Stimulated activated CD4-positive, alpha-beta T cell treated with anti-CD3 and anti-CD28 coated beads, Interleukin-4, amount 100 ng/mL, for 4 hours (primary cell): Measurements from ENCODE around the gene HOXA4.

Experiments
- DNase-seq, 2 experiments: peaks; one replicate each; pipeline ENCODE4 v3.0.0-alpha.2; 2020

The HOXA4 gene

DNA sequence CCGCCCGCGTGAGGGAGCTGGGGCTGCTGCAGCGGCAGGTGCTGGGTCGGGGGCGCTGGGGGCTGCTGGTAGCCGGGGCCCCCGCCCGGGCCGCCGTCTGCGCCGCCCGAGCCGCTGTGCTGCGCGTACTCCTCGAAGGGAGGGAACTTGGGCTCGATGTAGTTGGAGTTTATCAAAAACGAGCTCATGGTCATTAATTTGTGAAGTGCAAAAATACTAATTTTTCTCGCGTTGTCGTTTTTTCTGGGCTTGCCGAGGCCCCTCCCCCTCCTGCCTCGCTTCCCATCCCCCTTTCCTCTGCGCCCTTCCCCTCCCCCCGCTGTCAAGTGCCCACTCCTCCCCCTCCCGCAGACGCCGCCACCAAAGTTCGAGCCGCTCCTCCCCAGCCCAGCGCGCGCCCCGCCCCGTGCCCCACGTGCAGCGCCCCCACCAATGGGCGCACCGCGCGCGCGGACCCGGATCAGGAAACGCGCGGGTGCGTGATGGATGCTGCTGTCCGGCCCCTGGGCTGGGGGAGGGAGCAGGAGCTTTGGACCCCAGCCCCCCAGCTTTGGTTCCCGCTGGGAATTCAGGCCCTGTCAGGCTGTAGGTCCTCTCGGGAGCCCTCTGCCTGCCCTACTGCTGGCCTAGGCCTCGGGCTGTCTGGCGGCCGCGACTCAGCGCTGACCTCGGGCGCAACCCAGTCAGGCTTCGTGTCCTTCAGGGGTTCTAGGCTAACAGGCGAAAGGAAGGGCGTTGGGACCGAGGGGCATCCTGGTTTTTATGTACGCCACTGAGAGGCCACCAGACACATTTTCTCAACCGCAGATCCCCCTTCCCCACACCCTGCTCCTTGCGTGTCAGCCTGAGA, at the start of gene HOXA4:
Gene HOXA4, minus strand, starts transcription at position 218 of the 850 bp plus-strand sequence. Its CDS starts 24 bp downstream, at position 194.
- DNase-seq = peak; percentile 69 to 71

DNA sequence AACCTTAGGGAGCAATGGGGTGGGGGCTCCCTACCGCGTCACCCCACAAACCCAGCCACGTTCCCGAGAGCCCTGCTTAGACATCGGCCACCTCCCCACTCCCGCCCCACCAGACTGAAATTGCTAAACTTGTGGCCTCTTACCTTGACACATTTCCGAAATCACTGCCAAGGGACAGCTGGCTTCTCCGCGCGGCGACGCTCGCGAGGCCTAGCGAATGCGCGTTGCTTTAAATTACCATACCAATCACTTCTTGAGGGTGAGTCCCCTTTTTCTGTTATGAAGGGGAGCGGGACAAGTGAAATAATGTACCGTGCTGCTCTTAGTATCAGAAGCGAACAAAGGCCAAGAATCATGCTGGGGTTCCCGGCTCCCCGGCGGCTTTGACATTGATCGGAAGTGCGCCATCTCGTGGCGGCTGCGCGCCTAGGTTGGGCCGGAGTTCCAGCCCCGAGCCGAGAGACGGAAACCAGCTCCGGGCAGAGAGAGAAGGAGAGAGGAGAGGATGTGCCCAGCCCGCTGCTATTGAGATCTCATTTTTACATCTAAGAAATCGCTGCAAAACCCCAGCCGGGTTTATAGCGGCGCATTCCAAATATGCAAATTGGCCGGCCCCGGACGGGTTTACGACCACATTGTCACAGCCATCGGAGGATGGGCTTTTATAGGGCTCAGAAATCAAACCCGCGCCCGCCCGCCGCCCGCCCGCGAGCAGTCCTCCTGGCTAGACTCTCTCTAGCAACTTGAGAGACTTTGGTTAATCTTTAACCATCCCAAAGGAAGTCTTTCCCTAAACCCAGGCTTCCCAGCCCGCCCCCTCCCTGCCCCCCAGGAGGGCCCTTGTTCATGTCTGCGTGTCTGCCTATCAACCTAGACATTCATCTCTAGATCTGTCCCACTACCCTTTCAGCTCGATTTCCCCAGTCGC, 49.2 kb upstream of the HOXA4 start:
- DNase-seq = peak; percentile 41 to 67

DNA sequence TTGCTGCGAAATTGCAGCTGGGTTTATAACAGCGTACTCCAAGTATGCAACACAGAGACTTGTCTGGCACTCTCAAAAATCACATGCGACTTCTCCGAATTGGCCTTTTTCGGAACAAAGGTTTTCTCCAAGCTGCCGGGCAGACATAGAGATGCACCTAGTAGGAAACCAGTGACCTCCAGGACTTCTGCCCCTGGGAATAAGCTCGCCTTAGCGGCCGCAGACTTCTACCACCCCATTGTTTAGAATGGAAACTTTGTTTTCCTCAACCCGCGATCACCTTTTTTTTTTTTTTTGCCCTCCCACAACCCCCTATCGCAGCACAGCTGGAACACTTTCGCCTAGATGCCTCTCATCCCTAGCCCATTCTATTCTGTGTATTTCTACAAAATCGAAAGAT, 48.5 kb upstream of the HOXA4 start:
- DNase-seq = no peak

DNA sequence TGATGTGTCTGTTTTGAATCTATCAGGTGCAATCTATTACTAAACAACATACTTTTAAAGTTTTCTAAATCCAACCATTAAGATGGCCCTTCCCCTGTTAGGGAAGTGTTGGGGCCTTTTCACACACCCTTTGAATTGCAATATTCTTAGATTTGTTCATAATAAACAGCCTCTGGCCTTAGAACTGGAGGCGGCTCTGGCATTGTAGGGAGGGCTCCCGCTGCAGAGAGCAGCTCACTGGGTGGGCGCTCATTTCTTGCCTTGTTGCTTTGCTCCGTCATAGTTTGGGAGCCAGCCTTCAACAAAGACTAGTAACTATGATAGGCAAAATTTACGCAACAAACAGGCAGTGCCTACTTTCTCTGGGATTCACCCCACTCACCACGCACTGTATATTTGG, 47.8 kb upstream of the HOXA4 start:
- no peak for DNase-seq

DNA sequence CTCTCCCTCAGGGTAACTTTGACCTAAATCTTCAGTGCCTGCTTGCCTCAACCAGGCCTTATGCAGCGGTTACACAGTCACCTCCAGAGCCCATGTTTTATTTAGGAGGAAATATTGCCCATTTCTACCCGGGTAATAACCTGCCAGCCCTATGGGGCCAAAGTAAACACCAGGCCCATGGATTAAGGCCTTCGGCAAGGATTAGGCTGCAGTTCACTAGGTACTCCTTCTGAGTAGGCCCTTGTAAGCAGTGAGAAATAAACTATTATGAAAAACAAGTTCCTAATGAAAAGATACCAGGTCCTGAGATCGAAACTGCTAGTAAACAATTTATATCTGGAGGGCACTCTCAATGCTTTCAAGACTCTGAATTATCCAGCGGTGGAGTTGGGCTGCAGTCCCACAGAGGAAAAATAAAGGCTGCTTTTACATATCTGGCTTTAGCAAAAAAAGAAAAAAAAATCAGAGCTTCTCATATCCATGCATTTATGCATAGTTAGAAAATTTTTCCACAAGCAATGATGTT, 47.3 kb upstream of the HOXA4 start:
- DNase-seq = no peak

DNA sequence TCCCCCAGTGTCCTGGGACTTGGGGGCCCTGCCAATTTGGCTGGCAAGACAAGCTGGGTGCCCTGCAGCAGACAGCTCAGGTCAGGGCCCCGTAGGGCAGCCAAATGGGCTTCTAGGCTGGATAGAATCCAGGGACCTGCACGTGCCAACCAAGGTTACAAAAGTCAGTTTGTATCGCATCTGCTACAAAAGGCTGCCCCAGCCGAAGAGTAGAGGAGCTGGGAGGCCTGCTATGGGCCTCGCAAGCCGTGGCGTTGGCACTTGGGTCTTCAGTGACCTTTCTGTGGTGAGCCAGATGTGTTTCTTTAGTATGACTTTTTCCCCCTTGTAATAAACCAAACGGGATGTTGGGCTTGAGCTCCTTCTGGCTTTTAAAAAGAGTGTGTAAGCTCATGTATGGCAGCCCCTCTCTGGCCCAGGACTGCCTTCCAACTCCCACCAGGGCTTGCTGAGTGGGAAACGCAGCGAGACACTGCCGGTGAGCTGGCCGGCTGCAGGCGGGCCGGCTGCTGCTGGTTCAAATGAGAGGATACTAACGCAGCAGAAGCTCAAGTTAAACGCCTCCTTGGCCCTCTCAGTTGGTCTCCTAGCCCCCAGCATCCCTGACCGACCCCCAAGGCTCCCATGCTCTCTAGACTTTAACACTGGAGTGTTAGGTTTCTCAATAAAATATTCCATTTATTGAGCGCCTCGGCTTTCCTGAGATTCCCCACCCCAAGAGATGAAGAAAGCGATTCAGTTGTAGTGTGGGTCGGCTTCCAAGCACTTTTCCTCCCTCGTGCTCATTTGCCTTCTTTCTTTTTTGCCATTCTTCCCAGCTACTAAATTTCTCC, 46.6 kb upstream of the HOXA4 start:
- no peak for DNase-seq

DNA sequence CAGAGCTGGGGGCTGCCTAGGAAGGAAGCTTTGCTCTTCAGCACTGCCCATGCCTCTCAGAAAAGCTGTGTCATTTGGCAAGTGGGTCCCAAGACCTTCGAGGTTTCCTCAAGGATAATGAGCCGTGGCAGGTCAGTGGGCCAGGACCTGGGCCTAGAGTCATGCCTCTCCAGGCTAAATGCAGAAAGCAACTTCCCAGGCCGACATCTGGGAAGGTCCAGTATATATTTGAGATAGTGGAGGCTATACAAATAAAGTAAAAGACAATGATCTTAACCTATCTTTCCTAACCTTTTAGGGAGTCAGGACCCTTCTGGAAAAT, 45.9 kb upstream of the HOXA4 start:
- no peak for DNase-seq

DNA sequence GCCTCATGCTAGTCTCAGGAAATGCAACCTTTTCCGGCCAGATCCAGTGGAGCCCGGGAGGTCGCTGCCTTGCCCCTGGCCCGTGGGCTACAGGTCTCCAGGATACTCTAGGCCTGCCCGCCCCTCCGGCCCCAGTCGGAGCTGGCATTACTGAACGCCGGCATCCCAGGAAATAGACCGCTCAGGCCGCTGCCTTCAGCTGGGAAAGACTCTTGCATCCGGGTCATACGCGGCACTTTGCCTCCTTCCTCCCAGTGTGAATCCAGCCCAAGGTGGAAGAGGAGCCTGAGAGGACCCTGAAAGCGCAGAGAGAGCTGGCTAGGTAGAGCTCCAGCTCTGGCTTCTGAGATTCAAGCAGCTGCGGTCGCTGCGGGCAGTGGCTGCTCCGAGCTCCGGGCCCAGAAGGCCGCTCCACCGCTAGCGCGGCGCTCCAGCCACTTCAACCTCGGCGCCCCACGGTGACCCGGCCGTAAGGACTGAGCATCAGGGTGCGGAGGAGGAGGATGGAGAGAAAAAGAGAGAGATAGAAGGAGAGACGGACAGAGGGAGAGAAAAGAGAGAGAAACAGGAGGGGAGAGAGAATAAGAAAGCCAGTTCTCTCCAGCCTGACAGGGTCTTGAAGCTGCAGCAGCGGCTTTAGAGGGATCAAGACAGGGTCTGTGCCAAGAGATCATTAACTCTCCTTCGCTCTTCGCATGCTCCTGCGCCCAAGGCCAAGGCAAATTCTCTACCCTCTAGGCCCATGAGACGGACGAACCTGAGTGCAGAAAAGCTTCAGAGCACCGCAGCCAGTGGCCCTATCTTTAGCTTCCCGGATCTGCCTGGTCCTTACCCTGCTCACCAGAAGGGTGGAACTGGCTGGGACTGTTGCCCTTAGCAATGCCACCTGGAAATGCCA, 45.3 kb upstream of the HOXA4 start:
- DNase-seq = no peak

DNA sequence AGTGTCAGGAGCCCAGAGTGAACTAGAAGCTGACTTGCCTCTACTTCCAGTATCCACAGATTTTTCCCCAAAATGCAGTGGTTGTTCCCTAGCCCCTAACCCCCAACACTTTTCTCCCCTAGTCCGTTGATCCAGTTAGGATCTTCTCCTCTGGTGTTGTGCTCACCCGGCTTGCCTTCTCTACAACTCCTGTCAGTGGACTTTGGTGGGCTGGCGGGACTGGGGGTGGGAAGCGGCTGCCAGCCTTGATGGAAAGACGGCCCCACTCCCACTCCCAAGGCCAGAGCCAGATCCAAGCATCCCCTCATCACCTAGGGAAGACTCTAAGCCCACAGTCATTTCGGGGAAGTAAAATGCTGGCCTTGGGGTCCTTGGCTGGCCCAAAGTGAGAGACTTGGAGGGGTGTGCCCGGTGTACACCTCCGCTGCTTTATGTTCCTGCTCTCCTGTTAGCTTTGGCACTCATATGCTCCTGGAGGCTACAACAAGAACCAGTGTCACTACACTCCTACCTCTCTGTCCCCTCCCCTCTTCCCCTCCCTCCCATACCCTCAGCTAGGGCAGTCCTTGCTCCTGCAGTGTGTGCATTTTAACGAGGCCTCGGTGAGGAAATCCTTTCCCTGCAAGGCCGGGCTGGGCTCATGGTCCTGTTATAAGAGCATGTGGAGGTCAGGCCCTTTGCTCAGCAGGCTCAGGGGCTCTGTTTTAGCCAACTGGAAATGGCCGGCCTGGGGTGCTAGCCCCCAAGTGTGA, 44.5 kb upstream of the HOXA4 start:
- no peak for DNase-seq

DNA sequence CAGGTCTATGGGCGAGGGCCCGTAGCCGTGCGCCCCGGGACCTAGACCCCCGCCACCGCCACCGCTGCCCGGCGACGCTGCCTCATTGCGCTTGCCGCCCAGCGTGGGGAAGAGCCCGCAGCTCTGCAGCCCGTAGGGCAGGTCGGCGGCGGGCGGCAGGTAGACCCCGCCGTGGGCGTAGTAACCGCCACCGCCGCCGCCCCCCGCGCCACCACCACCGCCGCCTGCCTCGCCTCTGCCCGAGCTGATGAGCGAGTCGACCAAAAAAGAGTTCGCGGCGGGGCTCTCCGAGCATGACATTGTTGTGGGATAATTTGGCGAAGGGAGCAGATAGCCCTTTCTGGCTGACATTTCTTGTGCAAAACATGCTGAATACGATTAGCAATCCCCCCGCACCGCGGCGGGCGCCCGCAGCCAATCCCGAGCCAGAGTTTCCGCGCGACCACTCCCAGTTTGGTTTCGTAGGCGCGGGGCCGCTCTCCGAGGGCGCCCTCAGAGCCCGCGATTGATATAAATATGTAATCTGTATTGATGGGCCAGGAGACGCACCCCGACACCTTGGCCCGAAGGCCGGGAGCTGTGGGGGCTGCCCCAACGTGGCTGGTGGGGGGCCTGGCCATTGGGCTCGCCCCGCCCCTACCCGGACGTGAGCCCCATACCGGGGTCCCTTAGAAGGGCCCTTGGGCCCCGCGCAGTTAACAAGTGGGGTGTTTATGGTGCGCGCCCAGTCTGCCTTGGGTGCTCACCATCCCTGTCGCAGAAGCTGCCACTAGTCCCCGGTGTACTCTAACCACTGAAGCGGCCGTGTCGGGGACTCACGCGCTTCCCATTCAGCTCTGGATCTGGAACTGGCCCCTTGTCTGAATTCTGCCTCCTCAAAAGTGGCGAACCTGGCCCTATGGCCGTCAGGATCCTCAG, 43.7 kb upstream of the HOXA4 start, which contains the start of gene HOXA10:
Gene HOXA10, minus strand, starts transcription at position 365 of the 918 bp plus-strand sequence. Its CDS starts 14 bp downstream, at position 351.
- no peak for DNase-seq

DNA sequence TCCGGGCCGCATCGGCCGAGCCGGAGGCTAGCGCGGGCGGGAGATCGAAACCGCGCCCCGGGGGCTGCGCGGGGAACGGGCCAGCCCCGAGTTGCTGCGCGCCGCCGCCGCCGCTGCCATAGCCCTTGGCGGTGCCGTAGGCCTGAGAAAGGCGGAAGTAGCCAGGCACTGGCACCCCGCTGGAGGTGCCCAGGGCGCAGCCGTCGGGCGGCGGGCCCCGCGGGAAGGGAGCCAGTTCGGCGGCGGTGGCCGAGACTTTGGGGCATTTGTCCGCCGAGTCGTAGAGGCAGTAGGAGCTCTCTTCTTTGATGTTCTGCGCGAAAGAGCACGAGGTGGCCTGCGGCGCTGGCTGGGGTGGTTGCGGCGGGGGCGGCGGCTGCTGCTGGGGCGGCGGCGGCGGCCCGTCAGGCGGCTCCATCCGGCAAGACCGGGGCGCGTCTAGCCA, 43.0 kb upstream of the HOXA4 start:
- no peak for DNase-seq

DNA sequence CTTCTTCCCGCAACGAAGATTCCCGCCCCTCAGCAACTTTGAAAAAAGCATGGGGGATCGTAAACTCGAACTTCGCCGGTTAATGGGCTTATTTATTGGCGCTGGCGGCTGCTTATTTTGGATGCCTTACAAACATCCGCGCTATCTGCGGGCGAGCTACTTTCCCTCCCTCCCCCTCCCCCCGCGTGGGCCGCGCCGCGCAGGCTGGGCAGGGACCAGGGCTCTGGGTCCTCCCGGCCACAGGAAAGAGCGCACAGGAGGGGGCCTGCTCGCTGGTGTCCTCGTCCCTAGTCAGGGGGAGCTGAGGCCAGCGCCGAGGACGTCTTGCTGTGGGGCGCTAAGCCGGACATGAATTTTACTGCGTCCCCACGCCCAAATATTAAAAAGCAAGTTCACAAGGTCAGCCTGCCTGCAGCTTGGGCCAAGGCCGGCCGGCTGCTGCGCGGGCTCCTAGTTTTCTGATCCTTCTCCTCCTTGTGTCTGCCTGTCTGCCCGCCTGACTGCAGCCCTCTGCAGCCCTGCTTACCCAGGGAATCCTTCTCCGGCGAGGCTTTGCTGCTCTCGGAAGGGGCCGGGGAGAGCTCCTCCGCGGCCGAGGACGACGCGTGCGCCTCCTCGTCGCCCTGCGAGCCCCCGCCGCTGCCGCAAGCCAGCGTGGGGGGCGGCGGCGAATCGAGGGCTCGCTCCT, 42.4 kb upstream of the HOXA4 start:
- DNase-seq = no peak

DNA sequence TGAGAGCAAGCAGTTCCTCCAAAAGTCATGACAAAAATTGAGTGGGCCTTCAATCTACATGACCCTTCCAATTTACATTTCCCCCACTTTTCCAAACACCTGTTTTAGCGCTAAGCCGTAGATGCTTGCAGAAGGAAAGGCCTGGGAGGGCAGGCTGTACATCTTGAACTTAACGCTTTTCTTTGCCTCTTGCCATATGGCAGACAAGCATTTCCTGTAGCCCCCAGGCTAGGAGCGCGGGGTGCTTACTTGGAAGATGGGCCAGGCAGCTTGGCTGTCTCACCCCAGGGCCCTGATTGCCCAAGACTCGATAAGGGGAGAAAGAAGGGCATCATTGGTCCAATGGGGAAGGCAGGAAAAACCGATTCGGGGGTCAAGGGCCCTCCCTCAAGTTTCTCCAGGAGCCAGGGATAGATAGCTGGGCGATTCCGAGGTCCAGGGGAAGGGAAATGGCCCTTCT, 41.8 kb upstream of the HOXA4 start:
- DNase-seq = no peak

DNA sequence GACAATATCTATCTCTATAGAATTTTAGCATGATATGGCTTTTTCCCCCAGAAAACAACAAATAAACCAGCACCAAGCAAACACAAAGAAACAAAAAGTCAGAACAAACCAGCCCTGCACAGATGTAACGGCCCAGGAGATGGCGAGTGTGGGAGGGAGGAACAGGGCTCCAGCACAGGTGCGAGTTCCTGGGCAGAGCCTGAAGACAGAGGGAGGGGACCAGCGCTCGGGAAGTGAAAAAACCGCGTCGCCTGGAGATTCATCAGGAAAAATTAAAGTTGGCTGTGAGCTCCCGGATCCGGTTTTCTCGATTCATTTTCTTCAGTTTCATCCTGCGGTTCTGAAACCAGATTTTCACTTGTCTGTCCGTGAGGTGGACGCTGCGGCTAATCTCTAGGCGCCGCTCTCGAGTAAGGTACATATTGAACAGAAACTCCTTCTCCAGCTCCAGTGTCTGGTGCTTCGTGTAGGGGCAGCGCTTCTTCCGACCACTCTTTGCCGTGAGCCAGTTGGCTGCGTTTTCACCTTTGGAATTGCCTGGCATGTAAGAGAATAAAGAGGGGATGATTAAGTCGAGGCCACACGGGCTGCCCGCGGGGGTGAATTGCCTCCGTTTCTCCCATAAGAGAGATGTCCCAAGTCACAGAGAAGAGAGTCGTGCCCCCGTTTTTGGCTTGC, 41.2 kb upstream of the HOXA4 start:
- DNase-seq = no peak

DNA sequence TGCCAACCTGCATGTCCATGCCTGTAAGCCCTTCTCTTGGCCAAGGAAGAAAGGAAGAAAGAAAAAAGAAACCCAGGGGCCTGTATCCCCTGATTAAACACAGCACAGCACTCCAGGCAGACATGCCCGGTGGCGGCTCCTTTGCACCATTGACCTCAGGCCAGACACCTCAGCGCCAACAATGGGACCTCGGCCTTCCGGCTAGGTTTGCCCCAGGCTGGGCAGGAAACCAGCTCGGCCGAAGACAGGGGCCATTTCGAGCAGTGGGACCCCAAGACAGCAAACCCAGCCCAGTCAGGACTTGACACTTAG, 40.7 kb upstream of the HOXA4 start:
- no peak for DNase-seq

DNA sequence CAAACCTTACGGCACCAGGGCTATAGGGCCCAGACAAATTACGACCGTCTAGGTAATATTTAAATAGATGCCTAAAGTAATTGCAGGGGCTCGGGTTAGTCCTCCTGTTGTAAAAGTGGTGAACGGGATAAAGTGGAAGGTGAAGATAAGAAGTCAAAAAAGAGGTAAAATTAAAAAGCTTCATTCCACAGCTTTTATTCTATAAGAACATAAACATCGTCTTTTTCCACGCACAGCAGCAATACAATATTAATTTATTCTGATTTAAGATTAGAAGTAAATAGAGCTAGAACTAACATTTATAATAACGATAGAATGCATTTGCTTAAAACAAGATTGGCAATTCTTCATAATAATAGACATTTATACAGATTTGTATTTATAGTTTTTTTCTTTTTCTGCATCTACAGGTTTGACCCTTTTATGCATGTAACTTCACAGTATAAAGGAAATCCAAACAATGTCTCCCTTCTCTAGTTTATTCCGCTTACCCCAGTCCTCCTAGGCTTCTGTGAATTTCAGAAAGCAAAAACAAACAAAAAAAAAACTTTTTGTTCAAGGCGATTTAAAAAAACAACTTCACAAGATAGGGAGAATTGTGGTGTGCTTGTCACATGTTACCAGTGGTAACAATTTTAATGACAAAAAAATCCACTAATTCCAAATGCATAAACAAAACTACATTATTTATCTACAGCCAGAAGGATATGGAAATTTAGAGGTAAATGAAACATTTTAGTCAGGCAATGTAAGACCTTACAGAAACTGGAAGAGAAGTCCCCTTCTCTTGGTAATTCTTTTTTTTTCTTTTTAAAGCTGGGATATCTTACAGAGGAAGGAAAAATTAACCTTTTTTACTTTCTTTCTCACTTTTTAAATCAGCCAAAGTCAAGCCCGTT, 40.1 kb upstream of the HOXA4 start:
- no peak for DNase-seq
